MCF 10A (cell line): ENCODE results near the gene LINGO1. TPM values are rescaled to one million over a fixed set of nuclear protein-coding genes. Genes with fewer than 3 reads are reported as not detected.

Experiments used
- Bru-seq: library from RNA; stranded (reverse); fragments of 400-500 nt; gene quantifications from one replicate; lab custom pipeline; 2021; lab: Mats Ljungman, UMichigan
- BruChase-seq, 2 experiments: library from RNA; stranded (reverse); fragments of 400-500 nt; gene quantifications; one replicate each; lab custom pipeline; 2021; lab: Mats Ljungman, UMichigan
- BruUV-seq: library from RNA; stranded (reverse); fragments of 400-500 nt; replicated peaks from 2 replicates; lab custom pipeline; 2021; lab: Mats Ljungman, UMichigan
- CTCF ChIA-PET: fragments of 300-600 bp; sonication (Branson Sonifier 250); formaldehyde crosslinking; extraction: SDS; loops from one replicate; lab custom pipeline; 2021; ENCODE audit warnings: antibody characterized with exemption, inconsistent platforms; lab: Yijun Ruan, JAX
- POLR2A ChIA-PET: fragments of 300-600, 350-650 bp; sonication (Branson Sonifier 250); formaldehyde crosslinking; extraction: SDS; loops from one replicate; lab custom pipeline; 2020; ENCODE audit warnings: antibody characterized with exemption, inconsistent platforms; lab: Yijun Ruan, JAX
- DNase-seq: peaks from one replicate; pipeline ENCODE4 v3.0.0-alpha.2; 2018; ENCODE audit not compliant: unreplicated experiment
- H3K27ac Mint-ChIP-seq: one replicate; pipeline ENCODE4 v1.8.0; 2022; ENCODE audit warnings: mild to moderate bottlenecking, low read depth, mixed read lengths; ENCODE audit not compliant: unreplicated experiment
- H3K27me3 Mint-ChIP-seq: one replicate; pipeline ENCODE4 v1.8.0; 2022; ENCODE audit warnings: mixed read lengths; ENCODE audit not compliant: insufficient read depth, unreplicated experiment
- H3K36me3 Mint-ChIP-seq: one replicate; pipeline ENCODE4 v1.8.0; 2022; ENCODE audit warnings: mild to moderate bottlenecking, moderate library complexity, mixed read lengths; ENCODE audit not compliant: insufficient read depth, unreplicated experiment
- H3K4me1 Mint-ChIP-seq: one replicate; pipeline ENCODE4 v1.8.0; 2022; ENCODE audit warnings: mixed read lengths; ENCODE audit not compliant: insufficient read depth, unreplicated experiment
- H3K4me3 Mint-ChIP-seq: one replicate; pipeline ENCODE4 v1.8.0; 2022; ENCODE audit warnings: mild to moderate bottlenecking, moderate library complexity, mixed read lengths; ENCODE audit not compliant: unreplicated experiment
- H3K9me3 Mint-ChIP-seq: one replicate; pipeline ENCODE4 v1.8.0; 2022; ENCODE audit warnings: mixed read lengths; ENCODE audit not compliant: unreplicated experiment
- CTCF ChIP-seq: fragments of 200-600 bp; IDR thresholded peaks from one replicate; pipeline ENCODE4 v1.8.0; 2022; ENCODE audit warnings: antibody characterized with exemption, mild to moderate bottlenecking; ENCODE audit not compliant: unreplicated experiment
- intact Hi-C: fragments of 100-400 bp; cut with micrococcal nuclease; formaldehyde crosslinking; loops from 2 replicates; pipeline ENCODE4 v1.14.1; 2022
- long read RNA-seq: library from polyadenylated mRNA; stranded (forward); transcript quantifications from one replicate; pipeline ENCODE4 v2.0.0, GENCODE V29; 2022
- total RNA-seq: library from RNA; stranded (reverse); gene quantifications from 2 replicates; pipeline ENCODE4 v1.2.3, GENCODE V29; 2022

Gene LINGO1
- total RNA-seq (not detected in 2 replicates), Bru-seq, nascent RNA (not detected), BruChase-seq, experiment 1, labeled RNA remaining after a 6-hour chase (not detected), BruChase-seq, experiment 2, labeled RNA remaining after a 2-hour chase (percentile 1 among the genes with signal in this experiment)
- long read RNA-seq: 0 reads

- ChIA-PET POLR2A (interaction anchor here (0.6 kb wide), 1 partner anchor 89 kb away, joined by 3 read pairs; no protein-coding TSS in a partner anchor), CTCF (interaction anchor here (0.6 to 5.5 kb wide), 29 partner anchors 7 to 1842 kb away, joined by 3 to 64 read pairs (median 5); no protein-coding TSS in a partner anchor)
- Mint-ChIP-seq H3K27ac (no peak within 1 kb of the TSS), H3K27me3 (peaks cover 58% of the 10 kb centered on the region), H3K4me1 (peaks cover 4% of the 10 kb centered on the region), H3K9me3 (no peaks in the 10 kb centered on the region), H3K36me3 (no peaks in the 10 kb centered on the region), H3K4me3 (peak within 1 kb of the TSS; percentile 57)
- no TSS peak for BruUV-seq
- DNase-seq: no peak
- TF ChIP-seq CTCF: no peak
- intact Hi-C loops: loop anchor here (1.0 to 5.0 kb wide), 3 partner anchors 189 to 446 kb away; no protein-coding TSS in a partner anchor
Measured at GRCh38 chr15:77632534-77633133, at the start of gene LINGO1. Gene LINGO1, minus strand, starts transcription at chr15:77632912. Its CDS starts 597 bp downstream, at chr15:77632315.

GRCh38 chr15:77681362-77681761 lies 48.6 kb upstream of the LINGO1 start:
- DNase-seq: no peak
- H3K4me1 Mint-ChIP-seq: no peaks in the 10 kb centered on the region
- peaks cover 55% of the 10 kb centered on the region for H3K27me3 Mint-ChIP-seq
- no peak for TF ChIP-seq CTCF
- POLR2A ChIA-PET: no interaction called here
- no peaks in the 10 kb centered on the region for H3K9me3 Mint-ChIP-seq
- H3K27ac Mint-ChIP-seq: no peak overlapping the region
- H3K36me3 Mint-ChIP-seq: no peaks in the 10 kb centered on the region
- no peak overlapping the region for H3K4me3 Mint-ChIP-seq
- intact Hi-C loops: no loop called here
- no TSS peak for BruUV-seq
- CTCF ChIA-PET: interaction anchor here (0.7 kb wide), 1 partner anchor 57 kb away, joined by 3 read pairs; no protein-coding TSS in a partner anchor

GRCh38 chr15:77676569-77677375 lies 44.1 kb upstream of the LINGO1 start:
- no peak for DNase-seq
- intact Hi-C loops: no loop called here
- BruUV-seq: no TSS peak
- Mint-ChIP-seq H3K36me3 (no peaks in the 10 kb centered on the region), H3K4me1 (no peaks in the 10 kb centered on the region), H3K27me3 (peaks cover 38% of the 10 kb centered on the region), H3K9me3 (no peaks in the 10 kb centered on the region), H3K4me3 (no peak overlapping the region), H3K27ac (no peak overlapping the region)
- no peak for TF ChIP-seq CTCF
- CTCF ChIA-PET: no interaction called here
- POLR2A ChIA-PET: no interaction called here
